H1 (cell line): ENCODE data around the gene PRXL2A.

ENCODE experiments used
- BCL11A ChIP-seq, 2 experiments: IDR thresholded peaks; one replicate each; pipeline ENCODE4 v1.6.1; 2011; ENCODE audit warnings: low read depth in 2 of 2, low read length in 2 of 2, mild to moderate bottlenecking in 2 of 2
- CREB1 ChIP-seq: IDR thresholded peaks from 2 replicates; pipeline ENCODE4 v1.6.1; 2012; ENCODE audit warnings: inconsistent platforms
- EZH2 ChIP-seq: fragments of 200-600 bp; sonication (generic); IDR thresholded peaks from 2 replicates; pipeline ENCODE4 v1.7.1; 2012; ENCODE audit warnings: low read depth, mild to moderate bottlenecking, moderate library complexity, low read length, inconsistent platforms; ENCODE audit not compliant: severe bottlenecking
- HDAC6 ChIP-seq: IDR thresholded peaks from one replicate; pipeline ENCODE4 v1.7.1; 2012; ENCODE audit warnings: low read depth, mild to moderate bottlenecking, inconsistent platforms, low read length, moderate library complexity
- KDM5A ChIP-seq: fragments of 200-600 bp; IDR thresholded peaks from 2 replicates; pipeline ENCODE4 v1.7.1; 2012; ENCODE audit warnings: mild to moderate bottlenecking, low read length, inconsistent platforms, mixed read lengths
- POLR2A ChIP-seq, 2 experiments: IDR thresholded peaks; 1 replicate in 1 of 2; 2 replicates in 1 of 2; pipeline ENCODE4 v1.6.1; 2011; ENCODE audit warnings: low read depth in 2 of 2, low read length in 2 of 2, mild to moderate bottlenecking in 2 of 2; ENCODE audit errors: control extremely low read depth in 1 of 2
- RFX5 ChIP-seq: IDR thresholded peaks from 2 replicates; pipeline ENCODE4 v1.6.1; 2011; ENCODE audit warnings: low read depth, low read length, improper control_type of control experiment, borderline replicate concordance
- TAF1 ChIP-seq: IDR thresholded peaks from 2 replicates; pipeline ENCODE4 v1.6.1; 2011; ENCODE audit warnings: mild to moderate bottlenecking, low read depth, low read length
- TF ChIP-seq, protein P1 (sequence below), 3 experiments: IDR thresholded peaks; 1 replicate in 2 of 3; 2 replicates in 1 of 3; pipeline versions ENCODE4 v1.5.1 to v1.6.1; 2011; ENCODE audit warnings: low read length in 3 of 3, mild to moderate bottlenecking in 3 of 3, inconsistent platforms in 2 of 3, low read depth in 1 of 3, moderate library complexity in 1 of 3; ENCODE audit not compliant: insufficient read depth in 1 of 3; ENCODE audit errors: control extremely low read depth in 1 of 3
- TF ChIP-seq, protein P2 (sequence below): IDR thresholded peaks from 2 replicates; pipeline ENCODE4 v1.6.1; 2012; ENCODE audit warnings: low read length, inconsistent platforms

DNA sequence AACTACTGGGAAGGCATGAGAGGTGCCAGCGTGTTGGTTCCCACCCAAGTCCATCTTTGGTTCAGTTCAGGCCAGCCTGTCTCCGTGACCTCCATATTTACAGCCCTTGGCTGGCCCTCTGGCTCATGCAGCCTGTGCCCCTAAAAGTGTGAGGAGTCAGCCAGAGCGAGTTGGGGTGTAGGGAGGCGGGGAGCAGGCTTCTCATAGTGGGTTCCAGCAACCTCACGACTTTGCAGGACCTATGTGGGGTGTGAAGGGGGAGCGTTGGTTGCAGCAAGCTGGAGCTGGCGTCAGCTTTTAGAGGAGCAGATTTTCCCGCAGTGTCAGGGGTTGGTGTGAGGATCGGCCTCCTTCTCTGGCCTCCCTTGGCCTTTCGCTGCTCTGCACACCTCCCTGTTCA, 55.5 kb downstream of the PRXL2A start:
- TF ChIP-seq POLR2A (IDR thresholded peaks at IDR 0.05; ENCODE audit: control extremely low read depth in 1 of 2, low read depth in 2 of 2, low read length in 2 of 2) (no peak), BCL11A (IDR thresholded peaks at IDR 0.05; ENCODE audit: low read depth in 2 of 2, low read length in 2 of 2) (no peak), KDM5A (no peak), EZH2 (no peak), CREB1 (no peak), TAF1 (no peak), HDAC6 (no peak), RFX5 (no peak)
- TF ChIP-seq, protein P1, sequence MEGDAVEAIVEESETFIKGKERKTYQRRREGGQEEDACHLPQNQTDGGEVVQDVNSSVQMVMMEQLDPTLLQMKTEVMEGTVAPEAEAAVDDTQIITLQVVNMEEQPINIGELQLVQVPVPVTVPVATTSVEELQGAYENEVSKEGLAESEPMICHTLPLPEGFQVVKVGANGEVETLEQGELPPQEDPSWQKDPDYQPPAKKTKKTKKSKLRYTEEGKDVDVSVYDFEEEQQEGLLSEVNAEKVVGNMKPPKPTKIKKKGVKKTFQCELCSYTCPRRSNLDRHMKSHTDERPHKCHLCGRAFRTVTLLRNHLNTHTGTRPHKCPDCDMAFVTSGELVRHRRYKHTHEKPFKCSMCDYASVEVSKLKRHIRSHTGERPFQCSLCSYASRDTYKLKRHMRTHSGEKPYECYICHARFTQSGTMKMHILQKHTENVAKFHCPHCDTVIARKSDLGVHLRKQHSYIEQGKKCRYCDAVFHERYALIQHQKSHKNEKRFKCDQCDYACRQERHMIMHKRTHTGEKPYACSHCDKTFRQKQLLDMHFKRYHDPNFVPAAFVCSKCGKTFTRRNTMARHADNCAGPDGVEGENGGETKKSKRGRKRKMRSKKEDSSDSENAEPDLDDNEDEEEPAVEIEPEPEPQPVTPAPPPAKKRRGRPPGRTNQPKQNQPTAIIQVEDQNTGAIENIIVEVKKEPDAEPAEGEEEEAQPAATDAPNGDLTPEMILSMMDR (IDR thresholded peaks at IDR 0.05; ENCODE audit: control extremely low read depth in 1 of 3, insufficient read depth in 1 of 3, low read depth in 1 of 3, low read length in 3 of 3): no peak
- TF ChIP-seq, protein P2, sequence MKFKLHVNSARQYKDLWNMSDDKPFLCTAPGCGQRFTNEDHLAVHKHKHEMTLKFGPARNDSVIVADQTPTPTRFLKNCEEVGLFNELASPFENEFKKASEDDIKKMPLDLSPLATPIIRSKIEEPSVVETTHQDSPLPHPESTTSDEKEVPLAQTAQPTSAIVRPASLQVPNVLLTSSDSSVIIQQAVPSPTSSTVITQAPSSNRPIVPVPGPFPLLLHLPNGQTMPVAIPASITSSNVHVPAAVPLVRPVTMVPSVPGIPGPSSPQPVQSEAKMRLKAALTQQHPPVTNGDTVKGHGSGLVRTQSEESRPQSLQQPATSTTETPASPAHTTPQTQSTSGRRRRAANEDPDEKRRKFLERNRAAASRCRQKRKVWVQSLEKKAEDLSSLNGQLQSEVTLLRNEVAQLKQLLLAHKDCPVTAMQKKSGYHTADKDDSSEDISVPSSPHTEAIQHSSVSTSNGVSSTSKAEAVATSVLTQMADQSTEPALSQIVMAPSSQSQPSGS: no peak
